H1 (cell line): Measurements from ENCODE around the gene PRR33.

Experiments used
- POLR2AphosphoS5 ChIP-seq: IDR thresholded peaks from 2 replicates; pipeline ENCODE4 v1.6.1; 2011; ENCODE audit warnings: low read depth, low read length
- SIN3A ChIP-seq, 2 experiments: IDR thresholded peaks in 1 of 2; conservative IDR thresholded peaks in 1 of 2; 2 replicates each; pipeline ENCODE4 v1.6.1; 2011 to 2012; ENCODE audit warnings: low read length in 2 of 2, improper control_type of control experiment in 1 of 2, low read depth in 1 of 2, mild to moderate bottlenecking in 1 of 2
- TF ChIP-seq, protein P1 (sequence below): IDR thresholded peaks from 2 replicates; pipeline ENCODE4 v1.6.1; 2011; ENCODE audit warnings: low read length, improper control_type of control experiment

DNA sequence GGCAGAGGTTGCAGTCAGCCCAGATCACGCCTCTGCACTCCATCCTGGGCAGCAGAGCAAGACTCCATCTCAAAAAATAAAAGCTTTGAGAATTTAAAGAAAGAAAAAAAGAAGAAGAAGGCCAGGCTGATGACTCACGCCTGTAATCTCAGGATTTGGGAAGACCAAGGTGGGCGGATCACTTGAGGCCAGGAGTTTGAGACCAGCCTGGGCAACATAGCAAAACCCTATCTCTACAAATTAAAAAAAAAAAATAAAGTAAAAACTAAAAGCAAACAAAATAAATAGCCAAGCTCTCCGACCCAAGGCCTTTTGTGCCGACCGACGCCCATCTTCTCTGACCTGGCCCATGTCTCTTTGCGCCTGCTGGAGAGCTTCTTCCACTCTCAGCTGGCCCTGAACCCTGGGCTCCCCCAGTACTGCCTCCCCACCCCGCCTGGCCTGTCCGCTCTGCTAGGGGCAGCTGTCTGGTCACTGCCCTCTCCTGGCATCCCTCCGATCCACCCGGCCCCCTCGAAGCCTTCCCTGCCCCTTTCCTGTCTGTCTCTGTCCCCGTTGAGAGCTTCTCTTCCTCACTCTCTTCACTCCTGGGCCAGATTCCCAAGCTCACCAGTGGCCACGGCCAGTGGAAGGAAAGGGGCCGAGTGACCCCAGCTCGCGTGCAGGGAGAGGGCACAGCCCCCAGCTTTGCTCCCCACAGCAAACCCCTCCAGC is 43.6 kb downstream of the PRR33 start:
- TF ChIP-seq SIN3A (conservative IDR thresholded peaks at IDR 0.05 in 1 of 2, IDR thresholded peaks at IDR 0.05 in 1 of 2; ENCODE audit: low read depth in 1 of 2, low read length in 2 of 2) (no peak), POLR2AphosphoS5 (no peak)
- TF ChIP-seq, protein P1, sequence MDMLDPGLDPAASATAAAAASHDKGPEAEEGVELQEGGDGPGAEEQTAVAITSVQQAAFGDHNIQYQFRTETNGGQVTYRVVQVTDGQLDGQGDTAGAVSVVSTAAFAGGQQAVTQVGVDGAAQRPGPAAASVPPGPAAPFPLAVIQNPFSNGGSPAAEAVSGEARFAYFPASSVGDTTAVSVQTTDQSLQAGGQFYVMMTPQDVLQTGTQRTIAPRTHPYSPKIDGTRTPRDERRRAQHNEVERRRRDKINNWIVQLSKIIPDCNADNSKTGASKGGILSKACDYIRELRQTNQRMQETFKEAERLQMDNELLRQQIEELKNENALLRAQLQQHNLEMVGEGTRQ, result no peak
